T-helper 9 cell (primary cell): ENCODE data around the gene GOLGA6A.
"Not testable (repeated sequence)": the region's sequence is repeated elsewhere in the genome, so short reads cannot be mapped to it uniquely, and the experiment has no call there.

Source experiments
- DNase-seq: peaks from one replicate; pipeline ENCODE4 v3.0.0-alpha.2; 2020
- total RNA-seq, 2 donors: gene quantifications; one replicate each; lab custom pipeline; 2026; lab: John Stamatoyannopoulos, UW

The GOLGA6A gene, protein sequence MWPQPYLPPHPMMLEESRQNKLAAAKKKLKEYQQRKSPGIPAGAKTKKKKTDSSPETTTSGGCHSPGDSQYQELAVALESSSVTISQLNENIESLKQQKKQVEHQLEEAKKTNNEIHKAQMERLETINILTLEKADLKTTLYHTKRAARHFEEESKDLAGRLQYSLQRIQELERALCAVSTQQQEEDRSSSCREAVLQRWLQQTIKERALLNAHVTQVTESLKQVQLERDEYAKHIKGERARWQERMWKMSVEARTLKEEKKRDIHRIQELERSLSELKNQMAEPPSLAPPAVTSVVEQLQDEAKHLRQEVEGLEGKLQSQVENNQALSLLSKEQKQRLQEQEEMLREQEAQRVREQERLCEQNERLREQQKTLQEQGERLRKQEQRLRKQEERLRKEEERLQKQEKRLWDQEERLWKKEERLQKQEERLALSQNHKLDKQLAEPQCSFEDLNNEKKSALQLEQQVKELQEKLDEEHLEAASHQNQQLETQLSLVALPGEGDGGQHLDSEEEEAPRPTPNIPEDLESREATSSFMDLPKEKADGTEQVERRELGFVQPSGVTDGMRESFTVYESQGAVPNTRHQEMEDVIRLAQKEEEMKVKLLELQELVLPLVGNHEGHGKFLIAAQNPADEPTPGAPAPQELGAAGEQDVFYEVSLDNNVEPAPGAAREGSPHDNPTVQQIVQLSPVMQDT
- 0 to 0.07 reads per million in 2 donors for total RNA-seq

DNA sequence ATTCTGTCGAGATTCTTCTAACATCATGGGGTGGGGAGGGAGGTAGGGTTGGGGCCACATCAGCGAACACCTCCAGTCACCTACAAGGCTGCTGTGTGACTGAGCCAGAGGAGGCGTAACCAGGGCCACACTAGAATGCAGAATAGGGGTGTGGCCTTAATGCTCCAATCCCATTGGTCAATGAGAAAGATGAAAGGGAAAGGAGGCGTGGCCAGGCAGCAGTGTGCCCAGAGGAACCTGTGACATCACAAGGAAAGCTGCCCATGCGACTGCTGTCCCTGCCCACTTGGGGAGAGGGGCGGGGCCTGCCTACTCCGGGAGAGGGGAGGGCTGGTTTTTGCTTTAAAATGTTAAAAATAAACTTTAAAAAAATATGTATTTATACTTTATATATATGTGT, at the start of gene GOLGA6A:
Gene GOLGA6A (minus strand): TSS at position 101 of the 400 bp plus-strand sequence. CDS start 41 bp downstream, at position 60.
- not testable (repeated sequence) for DNase-seq

DNA sequence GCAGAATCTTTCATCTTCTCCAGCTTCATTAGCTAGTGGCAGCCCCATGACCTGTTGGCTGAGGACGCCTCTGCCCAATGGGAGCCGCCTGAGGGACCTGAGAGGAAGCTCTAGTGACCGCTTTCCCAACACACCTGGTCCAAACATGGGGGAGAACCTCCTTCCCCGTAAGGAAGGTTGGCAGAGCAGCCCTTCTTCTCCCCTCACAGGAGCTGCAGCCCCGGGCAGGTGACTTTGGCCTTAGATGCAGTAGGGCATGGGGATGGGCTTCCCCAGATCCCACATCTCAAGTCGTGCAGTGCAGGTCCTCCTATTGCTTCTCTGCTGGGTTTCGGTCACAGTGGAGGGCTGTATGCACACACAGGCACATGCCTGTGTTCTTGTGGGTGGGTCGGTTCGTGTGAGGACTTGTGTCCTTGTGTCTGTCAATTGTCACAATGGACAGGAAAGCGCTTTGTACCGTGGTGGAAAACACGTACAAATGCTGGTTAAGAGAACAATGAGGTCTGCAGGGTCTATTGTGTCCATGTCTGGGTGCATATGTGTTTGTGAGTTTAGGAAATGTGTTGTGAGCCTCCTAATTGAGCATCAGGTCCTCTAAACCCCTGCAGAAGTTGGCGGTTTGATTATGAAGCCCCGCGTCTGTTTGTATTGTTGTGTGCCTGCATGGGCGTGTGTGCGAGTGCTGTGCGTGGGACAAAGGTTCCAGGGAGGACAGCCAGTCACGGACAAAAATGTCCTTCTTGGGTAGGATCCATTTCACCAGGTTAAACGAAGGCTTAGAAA, 49.5 kb upstream of the GOLGA6A start:
- DNase-seq = no peak

DNA sequence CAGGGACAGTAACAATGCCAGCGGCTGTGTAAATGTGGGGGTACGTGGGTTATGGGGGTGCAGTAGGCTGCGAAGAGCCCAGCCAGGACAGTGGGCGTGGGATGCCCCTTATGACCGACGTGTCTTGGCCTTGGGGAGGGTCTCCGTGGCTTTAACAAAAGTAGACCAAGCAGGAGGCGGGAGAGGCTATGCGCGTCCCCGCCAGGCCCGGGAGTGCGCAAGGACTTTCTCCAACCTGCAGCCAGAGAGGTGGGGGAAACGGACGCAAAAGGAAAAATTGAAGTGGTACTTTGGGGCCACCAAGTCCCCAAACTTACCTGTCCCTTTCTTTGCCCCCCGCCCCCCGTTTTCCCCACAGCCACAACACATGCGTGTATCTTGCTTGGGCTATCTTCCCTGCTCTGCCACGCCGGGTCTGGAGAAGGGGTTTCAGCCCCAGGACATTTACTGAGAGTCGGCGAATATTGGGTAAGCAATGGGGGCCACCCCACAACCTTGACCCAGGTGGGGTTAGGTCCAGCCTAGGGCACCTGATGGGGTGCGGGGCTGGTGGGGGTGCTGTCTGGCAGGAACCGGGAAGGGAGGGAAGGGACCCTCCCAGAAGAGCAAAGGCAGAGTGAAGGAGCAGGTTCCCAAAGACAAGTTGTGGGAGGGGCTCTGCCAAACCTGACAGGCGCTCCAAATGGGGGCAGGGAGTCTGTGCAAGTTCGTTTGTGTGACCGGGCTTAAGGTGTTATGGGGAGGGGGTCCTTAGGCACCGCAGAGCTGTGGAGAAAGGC, 48.7 kb upstream of the GOLGA6A start:
- no peak for DNase-seq

DNA sequence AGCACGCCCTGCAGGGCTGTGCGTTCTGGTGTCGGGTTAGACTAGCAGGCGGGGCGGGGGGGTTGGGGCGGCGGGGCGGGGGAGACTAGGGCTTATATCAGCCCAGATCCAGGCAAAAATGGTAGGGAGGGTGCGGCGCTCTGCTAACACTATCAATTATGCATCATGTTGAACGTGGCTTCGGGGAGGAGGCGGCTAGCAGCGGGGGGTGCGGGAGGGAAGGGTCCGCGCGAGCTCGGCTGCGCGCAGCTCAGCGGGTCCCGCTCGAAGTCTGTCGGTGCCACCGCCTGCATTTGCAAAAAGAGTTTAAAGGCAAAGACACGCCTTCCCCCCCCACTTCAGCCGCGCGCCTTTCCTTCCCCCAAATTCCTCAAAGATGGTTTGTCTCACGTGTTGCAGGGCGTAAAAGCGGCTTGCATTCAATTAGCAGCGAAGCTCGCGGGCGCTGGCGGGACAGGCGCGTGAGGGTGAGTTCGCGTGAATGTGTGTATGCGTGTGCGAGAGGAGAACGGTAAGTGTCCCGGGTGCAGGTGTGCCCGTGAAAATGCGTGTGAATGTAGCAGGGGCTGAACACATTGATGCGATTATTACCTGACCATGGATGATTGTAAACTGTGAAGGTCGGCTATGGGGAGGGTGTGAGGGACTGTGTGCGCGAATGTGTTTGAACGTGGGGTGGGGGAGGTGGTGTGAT, 48.0 kb upstream of the GOLGA6A start, which contains the start of gene ISLR2:
Gene ISLR2 (plus strand): TSS at position 432 of the 694 bp plus-strand sequence. CDS start 2,169 bp downstream, outside the sequence.
- DNase-seq = no peak

DNA sequence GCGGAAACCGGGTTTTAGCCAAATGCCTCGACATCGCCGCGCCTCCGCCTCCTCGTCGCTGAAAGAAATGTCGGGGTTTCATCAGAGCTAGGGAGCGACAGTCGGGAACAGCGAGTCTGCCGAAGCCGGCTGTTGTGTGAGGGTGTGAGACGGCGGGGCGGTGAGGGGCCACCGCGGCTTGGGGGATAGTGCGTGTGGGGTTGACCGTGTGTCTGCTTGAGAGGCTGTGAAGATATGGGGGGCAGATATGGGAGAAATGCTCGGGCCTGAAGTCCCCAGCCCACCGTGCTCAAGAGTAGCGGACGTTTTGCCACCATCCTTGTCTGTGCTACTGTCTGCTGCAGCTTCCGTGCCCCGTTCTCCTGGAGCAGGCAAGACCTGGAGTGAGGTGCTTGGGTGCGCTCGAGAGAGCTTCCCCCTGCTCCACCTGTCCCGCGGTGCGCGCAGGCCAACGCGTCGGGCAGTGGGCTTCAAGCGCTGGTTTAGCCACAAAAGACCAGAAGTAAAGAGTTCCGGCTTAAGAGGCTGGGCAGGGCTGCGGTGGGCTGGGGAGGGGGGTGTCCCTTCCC, 47.3 kb upstream of the GOLGA6A start:
- no peak for DNase-seq

DNA sequence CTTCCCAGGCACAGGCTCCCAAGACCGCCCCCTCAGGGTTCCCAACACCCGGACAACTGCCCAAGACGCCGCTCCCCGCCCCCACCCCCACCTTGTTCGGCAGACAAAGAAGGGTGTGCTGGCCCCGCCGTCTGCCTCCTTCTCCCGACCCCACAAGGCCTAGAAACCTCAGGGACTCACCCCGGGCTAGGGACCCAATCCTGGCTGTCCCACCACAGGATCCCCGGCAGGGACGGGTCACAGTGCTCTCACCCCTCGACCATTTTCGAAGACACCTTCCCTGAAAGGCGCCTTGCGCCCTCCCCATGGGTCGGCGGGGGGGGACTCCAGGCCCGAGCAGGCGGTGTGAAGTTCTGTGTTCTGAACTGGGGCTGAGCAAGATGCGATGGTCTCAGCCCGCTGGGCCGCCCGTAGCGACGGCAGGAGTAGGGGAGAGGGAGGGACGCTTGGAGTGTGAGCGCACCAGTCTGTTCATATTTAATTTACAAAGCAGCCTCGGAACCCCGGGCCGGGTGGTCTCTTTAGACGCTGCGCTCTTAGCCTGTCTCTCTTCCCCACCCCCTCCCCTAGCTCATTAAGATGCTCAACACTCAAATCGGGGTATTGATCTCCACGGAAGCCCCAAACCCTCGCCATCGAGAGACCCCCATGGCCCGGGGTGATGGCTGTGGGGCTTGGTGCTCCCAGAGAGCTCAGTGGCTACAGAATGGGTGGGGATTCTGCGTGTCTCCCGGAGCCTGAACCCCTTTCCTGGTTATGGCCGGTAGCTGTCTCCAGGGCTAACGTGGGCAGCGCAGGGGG, 46.6 kb upstream of the GOLGA6A start:
- no peak for DNase-seq

DNA sequence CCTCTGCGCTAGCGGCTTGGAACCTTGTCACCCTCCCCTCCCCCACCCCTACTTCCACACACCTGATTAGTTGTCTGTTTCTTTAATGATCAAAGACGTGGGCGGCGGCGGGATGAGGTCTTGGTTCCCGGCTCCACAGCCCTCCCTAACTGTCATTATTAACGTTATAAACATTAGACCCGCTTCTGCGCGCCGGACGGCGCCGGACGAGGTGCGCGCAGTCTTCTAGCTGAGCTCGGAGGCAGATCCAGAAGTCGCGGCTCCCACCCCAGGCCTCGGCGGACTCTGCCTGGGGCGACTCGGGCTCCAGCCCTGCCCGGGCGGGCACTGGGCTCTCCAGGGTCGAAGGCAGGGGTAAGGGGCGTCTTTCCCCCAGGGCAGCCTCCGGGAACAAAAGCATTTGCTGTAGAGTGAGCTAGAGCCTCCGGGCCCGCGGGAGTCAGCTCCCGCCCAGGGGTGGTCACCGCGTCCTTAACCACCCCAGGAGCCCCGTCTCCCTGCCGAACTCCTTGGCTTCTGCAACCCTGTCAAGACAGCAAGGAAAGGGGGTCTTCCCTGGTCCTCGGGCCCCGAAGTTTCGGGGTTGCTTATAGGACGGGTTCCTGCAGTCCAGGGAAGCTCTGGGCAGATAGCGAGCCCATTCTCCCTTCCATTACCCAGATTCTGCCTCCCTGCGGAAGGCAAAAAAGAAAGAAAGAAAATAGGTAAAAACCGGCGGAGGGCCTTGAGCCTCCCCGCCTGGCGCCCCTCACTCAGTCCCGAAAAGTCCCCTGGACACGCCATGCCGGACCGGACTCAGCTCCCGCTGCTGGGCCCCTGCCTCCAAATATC, 45.8 kb upstream of the GOLGA6A start:
- DNase-seq = no peak

DNA sequence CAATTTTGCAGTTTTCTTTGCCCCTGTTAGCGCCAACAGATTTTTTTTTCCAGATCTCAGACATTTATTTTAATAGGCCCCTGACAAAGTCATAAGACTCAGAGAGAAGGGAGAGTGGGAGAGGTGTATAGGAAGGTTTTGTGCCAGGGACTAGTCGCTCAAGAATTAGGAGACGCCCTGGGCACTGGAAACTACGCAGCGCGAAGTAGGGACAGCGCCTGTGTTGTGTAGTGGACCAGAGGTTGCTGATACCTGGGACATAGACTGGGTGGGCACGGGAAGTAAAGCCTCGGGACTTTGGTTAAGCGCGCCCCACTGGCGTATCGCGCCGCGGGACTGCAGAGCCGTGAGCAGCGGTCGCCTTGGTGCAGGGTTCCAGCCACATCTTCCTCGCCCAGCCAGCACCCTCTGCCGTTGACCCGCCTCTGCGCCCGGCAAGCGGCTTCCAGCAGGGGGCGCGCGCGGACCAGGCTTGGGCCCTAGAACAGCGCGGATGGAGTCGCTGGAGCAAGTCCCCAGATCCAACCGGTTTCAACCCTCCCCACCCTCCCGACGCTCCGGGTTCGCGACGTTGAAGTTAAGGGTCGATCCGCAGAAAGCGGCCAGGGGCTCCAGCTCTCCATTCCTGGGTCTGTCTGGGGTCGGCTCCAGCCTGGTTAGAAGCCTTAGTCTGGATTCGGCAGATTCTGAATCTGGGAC, 45.1 kb upstream of the GOLGA6A start:
- DNase-seq = peak; percentile 81

DNA sequence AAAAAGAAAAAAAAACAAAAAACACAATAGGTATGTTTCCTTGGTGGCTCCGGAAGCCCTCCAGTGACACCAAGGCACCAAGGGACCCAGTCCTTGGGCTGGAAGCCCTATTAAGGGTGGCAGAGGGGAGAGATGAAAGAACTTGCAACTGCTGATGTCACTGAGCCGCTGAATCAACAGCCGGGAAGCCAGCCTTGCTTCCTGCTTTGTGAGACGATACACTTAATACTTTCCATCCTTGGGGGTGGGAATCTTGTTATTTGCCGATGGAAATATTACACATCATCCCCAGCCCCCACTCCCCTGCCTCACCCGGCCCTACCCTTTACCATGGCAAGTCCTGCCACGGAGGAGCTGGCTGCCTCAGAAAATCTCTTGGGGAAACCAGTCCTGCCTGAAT, 42.4 kb upstream of the GOLGA6A start:
- DNase-seq = no peak

DNA sequence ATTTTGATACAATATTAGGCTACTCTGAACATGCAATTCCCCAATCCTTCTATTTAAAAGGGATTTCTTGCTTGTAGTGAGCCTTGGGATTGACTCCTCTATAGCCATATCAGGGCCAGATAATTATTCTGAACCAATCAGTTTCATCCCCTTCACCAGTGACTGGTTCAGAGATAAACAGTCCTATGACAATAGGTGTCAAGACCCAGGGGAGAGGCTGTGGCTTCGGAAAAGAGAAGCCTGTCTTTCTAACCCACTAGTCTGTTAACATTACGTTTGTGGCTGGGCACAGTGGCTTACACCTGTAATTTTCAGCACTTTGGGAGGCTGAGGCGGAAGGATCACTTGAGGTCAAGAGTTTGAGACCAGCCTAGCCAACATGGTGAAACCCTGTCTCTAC, 41.8 kb upstream of the GOLGA6A start:
- DNase-seq = no peak

DNA sequence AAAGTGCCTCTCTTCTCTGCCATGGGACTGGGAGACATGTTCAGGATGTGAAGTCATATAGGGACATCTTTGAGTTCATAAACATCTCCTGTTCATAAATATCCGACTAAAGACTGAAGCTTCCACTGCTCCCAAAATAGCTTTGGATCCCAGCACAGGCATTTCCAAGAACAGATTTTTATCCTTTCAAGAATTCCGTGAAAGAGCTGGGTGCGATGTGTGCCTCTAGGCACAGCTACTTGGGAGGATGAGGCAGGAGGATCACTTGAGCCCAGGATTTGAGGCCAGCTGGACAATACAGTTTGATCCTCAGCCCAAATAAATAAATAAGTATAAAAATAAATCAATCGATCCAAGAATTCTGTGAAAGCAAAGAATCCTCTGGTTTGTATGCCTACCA, 41.3 kb upstream of the GOLGA6A start:
- DNase-seq = no peak

DNA sequence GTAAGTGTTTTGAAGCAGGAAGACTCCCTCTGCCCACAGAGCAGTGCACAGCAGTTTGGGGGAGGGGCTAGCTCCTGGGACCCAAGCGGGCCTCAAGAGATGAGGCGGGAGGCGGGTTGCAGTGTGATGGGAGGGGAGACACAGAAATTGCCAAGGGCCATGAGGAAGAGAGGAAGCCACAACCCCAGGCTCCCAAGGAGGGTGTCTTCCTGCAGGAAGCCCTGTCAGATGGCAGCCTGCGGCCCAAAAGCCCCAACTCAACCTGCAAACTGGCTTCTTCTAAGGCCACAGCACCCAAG, 40.7 kb upstream of the GOLGA6A start:
- DNase-seq = no peak

DNA sequence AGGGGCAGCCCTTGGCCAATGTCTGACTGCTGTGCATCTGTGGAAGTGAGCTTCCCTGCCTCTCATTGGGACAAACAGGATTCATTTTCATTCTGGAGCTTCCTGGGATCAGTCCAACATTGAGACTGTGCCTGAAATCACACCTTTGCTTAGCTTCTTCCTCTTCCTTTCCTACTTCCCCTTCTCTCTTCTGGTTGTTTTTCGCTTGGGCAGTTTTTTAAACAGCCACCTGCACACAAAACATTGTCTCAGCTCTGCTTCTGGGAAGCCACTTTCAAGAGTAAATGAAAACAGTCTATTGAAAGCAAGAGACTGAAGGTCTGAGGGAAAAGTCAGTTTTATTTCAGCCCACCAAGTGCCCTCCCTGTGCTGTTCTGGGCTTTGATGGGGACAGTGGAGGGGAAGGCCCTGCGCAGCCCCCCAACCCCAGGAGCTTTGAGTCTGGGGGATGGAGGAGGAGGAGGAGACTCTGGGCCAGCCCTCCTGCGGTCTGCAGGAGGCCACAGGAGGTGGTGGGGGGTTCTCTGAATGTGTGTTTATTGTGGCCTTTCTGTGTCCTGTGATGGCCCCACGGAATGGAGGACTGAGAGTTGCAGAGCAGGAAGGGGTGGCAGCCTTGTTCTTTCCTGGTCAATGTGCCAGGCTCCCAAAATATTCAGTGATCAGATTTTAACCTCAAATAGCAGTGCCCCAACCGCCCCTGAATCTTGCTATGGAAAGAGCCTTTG, 40.2 kb upstream of the GOLGA6A start:
- no peak for DNase-seq

DNA sequence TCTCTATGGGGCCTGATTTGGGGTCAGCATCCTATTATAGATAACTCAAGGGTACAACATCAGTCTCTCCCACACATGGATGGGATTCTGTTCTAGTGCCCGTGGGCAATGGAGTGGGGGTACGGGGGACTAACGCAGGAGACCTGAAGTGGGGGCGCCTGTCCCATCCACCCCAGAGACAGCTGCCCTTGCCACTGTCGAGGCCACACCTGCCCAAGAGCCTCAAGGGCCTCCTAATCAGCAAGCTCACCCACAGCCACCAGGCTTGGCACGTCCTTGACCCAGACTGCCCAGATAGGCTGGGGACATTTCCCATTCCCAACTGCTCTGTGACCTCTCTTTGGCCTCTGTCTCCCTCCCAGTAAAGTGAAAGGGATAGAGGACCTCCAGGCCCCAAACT, 39.5 kb upstream of the GOLGA6A start:
- DNase-seq = no peak

DNA sequence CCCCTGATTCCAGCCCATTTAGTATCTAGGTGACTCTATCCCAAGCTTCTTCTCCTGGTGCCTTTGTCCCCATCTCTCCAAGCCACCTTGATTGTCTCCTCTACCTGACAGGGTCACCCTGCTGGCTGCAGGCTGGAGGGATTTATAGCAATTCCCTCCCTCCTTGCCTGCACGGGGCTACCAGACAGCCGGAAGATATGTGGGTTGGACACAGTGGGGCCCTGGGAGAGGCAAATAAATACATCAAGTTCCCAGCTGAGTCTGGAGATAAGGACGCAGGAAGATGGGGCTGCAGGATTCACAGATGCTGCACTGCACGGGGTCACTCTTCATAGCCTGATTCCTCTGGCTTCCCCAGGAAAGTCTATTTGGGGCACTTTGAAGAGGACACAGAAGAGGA, 38.7 kb upstream of the GOLGA6A start:
- DNase-seq = no peak

DNA sequence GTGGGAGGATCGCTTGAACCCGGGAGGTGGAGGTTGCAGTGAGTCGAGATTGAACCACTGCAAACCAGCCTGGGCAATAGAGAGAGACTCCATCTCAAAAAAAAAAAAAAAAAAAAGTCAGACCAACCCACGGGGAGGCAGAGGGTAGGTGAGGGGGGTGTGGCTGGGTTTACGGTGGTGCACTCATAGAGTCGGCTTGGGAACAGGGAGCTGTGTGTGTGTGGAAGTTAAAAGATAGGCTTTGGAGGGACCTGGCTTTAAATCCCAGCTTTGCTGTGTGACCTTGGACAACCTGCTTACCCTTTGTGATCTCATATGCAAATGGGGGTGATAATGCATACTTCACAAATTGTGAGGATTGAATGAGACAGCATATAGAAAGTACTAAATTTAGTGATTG, 38.1 kb upstream of the GOLGA6A start:
- no peak for DNase-seq

DNA sequence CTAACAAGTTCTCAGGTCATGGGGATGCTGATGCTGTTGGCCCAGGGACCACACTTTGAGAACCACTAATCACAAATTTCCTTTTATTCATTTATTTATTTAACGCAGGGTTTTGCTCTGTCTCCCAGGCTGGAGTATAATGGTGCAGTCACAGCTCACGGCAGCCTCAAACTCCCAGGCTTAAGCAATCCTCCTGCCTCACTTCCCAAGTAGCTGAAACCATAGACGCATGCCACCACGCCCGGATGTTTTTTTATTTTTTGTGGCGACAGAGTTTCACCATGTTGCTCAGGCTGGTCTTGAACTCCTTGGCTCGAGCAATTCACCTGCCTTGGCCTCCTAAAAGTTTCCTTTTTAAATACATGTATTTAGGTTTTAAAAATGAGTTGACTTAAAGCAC, 27.4 kb upstream of the GOLGA6A start:
- no peak for DNase-seq

DNA sequence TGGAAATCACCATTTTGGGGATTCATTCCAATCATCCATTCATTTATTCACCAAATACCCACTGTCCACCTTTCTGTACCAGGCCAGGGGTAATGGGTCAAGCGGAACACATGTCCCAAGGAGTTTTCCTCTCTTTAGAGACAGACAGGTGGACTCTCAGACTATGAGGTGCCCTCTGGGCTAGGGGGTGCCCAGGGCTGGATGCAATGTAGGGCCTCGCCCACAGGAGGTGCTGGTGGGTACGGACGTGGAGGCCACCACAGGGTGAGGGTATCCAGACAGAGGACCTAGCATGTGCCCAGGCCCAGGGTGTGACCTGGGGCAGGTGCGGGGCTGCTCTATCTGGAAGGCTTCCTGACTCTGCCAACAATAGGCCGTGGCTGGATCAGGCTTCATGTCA, 26.3 kb upstream of the GOLGA6A start:
- not testable (repeated sequence) for DNase-seq

DNA sequence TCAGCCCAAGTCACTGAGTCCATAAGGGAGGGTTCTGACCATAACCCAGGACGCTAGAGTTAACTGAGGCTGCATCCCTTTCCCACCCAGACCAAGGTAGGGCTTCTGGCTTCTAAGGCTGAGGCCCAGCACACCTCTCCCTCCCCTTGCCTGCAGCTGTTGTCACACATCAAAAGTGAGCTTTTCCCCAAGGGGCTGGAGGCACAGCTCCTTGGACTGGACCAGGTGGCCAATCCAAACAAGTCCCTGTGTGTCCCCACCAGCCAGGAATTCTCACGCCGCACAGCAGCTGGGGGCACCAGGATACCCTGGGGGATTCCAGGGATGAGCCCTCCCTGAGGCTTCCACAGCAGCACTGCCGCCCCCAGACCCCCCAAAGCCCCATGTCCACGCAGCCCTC, 25.8 kb upstream of the GOLGA6A start:
- no peak for DNase-seq
